ENCODE measurements around the gene RLF.
"Not testable (repeated sequence)": the region's sequence is repeated elsewhere in the genome, so short reads cannot be mapped to it uniquely, and the experiment has no call there.

RLF gene

DNA sequence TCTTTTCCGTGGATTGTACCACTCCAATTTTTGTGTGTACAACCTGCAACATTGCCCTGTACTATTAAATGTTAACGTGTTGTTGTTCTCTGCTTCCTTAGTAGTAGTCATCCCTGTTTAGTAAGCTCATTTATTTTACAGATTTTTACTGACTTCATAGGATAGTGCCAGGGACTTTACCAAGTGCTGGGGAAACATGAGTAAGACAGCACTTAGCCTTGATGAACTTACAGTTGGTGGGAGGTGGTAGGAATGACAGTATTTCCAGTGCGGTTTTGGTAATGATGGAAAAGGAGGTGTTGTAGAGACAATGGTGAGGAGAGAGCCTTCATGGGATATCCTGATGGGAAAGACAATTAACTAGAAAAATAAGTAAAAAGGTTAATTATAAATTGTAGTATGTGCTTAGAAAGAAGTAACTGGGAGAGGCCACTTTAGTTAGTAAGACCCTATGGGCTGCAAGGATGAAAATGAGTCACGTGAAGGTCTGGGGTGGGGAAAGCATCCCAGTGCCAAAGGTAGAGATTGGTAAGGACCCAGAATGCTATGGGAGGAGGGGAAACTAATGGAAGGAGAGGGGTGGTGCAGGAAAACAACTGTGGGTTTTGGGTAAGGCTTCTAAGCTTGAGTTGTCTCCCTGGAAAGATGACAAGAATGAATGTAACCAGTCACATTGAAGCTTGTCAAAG lies 1.7 kb downstream of the RLF start:
- peak overlapping the region; percentile 93 for H3K4me3 ChIP-seq (ENCODE audit: low read depth, low read length)

DNA sequence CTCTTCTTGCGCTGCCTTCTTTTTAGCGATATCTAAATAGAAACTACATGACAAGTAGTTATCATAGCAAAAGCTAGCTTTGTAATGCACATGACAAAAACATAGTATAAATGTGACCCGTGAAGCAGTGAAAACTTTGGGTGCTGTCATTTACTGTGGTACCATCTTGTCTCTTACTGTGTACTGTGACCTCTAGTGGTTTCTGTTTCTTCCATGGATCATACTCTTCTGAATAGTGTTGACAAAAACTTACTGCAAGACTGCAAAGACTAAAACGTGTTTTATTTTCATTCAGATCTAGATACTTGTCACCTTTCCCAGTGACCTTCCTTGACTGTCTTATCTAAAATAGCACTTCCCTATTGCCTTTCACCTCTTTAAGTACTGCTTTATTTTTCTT lies 6.1 kb downstream of the RLF start:
- H3K4me3 ChIP-seq (ENCODE audit: low read depth, low read length), result no peak overlapping the region

DNA sequence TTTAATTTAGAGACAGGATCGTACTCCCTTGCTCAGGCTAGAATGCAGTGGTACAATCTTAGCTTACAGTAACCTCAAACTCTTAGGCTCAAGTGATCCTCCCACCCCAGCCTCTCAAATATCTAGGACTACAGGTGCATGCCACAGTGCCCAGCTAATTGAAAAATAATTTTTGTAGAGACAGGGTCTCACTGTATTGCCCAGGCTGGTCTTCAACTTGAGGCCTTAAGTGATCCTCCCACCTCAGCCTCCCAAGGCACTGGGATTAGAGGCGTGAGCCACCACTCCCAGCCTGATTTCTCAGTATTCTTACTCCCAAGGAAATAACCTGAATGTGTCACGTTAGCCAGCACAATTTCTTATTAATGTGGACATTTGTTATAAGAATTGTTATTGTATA lies 9.8 kb downstream of the RLF start:
- H3K4me3 ChIP-seq (ENCODE audit: low read depth, low read length), result no peak overlapping the region

- no peak overlapping the region for H3K4me3 ChIP-seq (ENCODE audit: low read depth, low read length)
Measured at GRCh38 chr1:40174788-40175187, 13.6 kb downstream of the RLF start.

DNA sequence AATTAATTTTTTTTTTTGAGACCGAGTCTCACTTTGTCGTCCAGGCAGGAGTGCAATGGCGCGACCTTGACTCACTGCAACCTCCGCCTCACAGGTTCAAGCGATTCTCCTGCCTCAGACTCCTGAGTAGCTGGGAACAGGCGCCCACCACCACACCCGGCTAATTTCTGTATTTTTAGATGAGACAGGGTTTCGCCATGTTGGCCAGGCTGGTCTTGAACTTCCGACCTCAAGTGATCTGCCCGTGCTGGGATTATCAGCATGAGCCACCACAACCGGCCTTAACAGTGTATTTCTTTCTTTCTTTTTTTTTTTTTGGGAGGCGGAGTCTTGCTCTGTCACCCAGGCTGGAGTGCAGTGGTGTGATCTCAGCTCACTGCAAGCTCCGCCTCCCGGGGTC lies 15.8 kb downstream of the RLF start:
- not testable (repeated sequence) for H3K4me3 ChIP-seq (ENCODE audit: low read depth, low read length)

GRCh38 chr1:40178200-40178599 lies 17.0 kb downstream of the RLF start:
- no peak overlapping the region for H3K4me3 ChIP-seq (ENCODE audit: low read depth, low read length)

GRCh38 chr1:40179496-40180089 lies 18.4 kb downstream of the RLF start:
- no peak overlapping the region for H3K4me3 ChIP-seq (ENCODE audit: low read depth, low read length)

GRCh38 chr1:40183055-40183710 lies 22.0 kb downstream of the RLF start:
- H3K4me3 ChIP-seq (ENCODE audit: low read depth, low read length), result no peak overlapping the region

- no peak overlapping the region for H3K4me3 ChIP-seq (ENCODE audit: low read depth, low read length)
Measured at GRCh38 chr1:40184193-40184592, 23.0 kb downstream of the RLF start.

GRCh38 chr1:40185951-40186864 lies 25.0 kb downstream of the RLF start:
- no peak overlapping the region for H3K4me3 ChIP-seq (ENCODE audit: low read depth, low read length)

DNA sequence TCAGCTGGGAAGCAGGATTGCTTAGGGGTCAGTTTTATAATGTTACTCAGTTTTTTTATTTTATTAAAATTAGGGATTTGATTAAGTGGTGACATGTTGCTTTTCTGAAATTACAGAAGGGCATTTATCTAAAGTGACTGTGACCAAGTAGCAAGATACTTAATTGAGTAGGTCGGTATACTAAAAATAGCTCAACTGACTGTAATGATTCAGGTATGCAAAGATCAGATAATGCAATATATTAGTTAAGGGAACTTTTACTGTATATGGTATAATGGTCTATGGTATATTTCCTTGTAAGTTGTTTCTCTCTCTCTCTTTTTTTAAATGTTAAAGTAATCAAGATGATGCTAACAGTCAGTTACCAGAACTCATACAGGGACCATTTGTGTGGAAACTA lies 26.2 kb downstream of the RLF start:
- H3K4me3 ChIP-seq (ENCODE audit: low read depth, low read length), result no peak overlapping the region

DNA sequence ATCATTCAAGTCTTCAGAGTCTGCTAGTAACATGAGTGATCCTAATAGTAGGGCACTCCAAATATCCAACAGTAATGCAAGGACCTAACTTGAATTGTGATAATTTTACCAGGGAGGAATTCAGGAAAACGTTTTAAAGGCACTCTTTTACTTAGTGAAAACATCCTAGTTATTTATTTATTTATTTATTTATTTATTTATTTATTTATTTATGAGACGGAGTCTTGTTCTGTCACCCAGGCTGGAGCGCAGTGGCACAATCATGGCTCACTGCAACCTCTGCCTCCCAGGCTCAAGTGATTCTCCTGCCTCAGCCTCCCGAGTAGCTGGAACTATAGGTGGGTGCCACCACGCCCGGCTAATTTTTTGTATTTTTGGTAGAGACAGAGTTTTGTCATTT lies 33.5 kb downstream of the RLF start:
- H3K4me3 ChIP-seq (ENCODE audit: low read depth, low read length), result not testable (repeated sequence)

DNA sequence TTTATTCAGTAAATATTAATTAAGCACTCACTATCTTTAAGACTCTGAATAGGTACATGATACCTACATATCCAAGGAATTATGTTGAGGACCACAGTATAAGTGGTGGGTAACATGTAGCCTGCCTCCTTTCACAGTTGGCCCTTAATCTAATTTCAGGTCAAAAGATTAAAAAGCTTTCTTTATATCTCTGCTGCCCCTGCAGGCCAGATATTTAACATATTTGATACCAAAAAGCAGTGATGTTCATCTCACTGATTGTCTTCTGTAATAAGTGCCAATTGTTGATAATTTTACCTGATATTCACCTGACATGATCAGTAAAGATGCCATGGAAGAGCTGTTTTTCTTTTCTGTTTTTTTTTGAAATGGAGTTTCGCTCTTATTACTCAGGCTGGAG lies 36.5 kb downstream of the RLF start:
- H3K4me3 ChIP-seq (ENCODE audit: low read depth, low read length), result no peak overlapping the region

- H3K4me3 ChIP-seq (ENCODE audit: low read depth, low read length), result no peak overlapping the region
Measured at GRCh38 chr1:40199126-40199525, 37.9 kb downstream of the RLF start.

- no peak overlapping the region for H3K4me3 ChIP-seq (ENCODE audit: low read depth, low read length)
Measured at GRCh38 chr1:40204856-40205255, 43.7 kb downstream of the RLF start.

GRCh38 chr1:40210511-40211204 lies 49.5 kb downstream of the RLF start:
- H3K4me3 ChIP-seq (ENCODE audit: low read depth, low read length), result no peak overlapping the region

GRCh38 chr1:40218333-40218732 lies 57.1 kb downstream of the RLF start:
- H3K4me3 ChIP-seq (ENCODE audit: low read depth, low read length), result no peak overlapping the region

DNA sequence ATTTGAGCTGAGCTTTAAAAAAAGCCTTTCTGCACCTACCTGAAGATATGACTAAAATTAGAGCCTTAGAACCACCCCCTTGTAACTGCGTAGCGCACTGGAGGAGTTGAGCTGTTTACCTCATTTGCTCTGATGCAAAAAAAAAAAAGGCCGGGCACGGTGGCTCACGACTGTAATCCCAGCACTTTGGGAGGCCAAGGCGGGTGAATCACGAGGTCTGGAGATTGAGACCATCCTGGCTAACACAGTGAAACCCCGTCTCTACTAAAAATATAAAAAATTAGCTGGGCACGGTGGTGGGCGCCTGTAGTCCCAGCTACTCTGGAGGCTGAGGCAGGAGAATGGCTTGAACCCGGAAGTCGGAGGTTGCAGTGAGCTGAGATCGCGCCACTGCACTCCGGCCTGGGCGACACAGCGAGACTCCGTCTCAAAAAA lies 60.3 kb downstream of the RLF start:
- not testable (repeated sequence) for H3K4me3 ChIP-seq (ENCODE audit: low read depth, low read length)

DNA sequence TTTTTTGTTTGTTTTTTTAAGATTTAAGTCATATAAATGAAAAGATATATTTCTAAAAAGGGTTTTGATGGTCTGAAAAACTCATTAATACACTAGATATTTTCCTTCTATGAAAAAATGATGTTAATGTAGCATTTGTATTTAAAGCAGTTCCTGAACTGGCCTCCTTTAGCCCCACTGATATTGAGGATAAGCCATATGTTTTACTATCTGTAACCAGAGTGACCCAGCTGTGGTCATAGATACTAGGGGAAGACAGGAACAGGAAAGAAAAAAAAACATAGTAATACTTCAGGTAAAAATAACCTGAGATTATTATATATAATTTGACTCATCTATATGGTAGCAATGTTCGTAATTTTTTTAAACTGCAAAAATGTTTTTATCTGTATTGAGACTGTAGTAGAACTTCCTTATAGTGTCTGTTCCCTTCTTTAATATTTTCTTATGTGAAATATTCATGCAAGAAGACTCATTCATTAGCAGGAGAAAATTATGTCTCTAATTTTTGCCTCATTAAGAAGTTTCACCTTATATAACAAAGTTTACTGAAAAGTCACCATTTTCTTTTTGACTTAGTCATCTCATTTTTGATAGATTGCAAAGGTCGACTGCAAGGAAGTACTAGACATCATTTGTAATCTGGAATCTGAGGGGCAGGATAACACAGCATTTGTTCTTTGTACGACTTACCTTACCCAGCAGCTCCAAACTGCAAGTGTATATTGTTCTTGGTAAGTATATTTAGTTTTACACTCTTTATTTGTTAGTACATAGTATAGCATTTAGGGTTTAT lies 61.0 kb downstream of the RLF start:
- H3K4me3 ChIP-seq (ENCODE audit: low read depth, low read length), result no peak overlapping the region

- no peak overlapping the region for H3K4me3 ChIP-seq (ENCODE audit: low read depth, low read length)
Measured at GRCh38 chr1:40224040-40224439, 62.9 kb downstream of the RLF start.

Measured in iPS-11a (cell line).